GM19395 (cell line): ENCODE results near the gene GBX2.

Experiments used
- ATAC-seq: cut with Tn5 transposase; IDR thresholded peaks from one replicate; pipeline ENCODE4 v1.9.1; 2021; ENCODE audit warnings: mild to moderate bottlenecking, moderate library complexity; ENCODE audit not compliant: unreplicated experiment

The GBX2 gene

GRCh38 chr2:236168110-236169080, at the start of gene GBX2:
TSS of gene GBX2 (minus strand) at chr2:236168386. CDS start at chr2:236167971, 415 bp downstream.
- ATAC-seq: no peak

GRCh38 chr2:236217926-236218325, 49.7 kb upstream of the GBX2 start:
- ATAC-seq: no peak

- ATAC-seq: no peak
These were observed 48.5 kb upstream of the GBX2 start for GRCh38 chr2:236216711-236217110.

GRCh38 chr2:236215761-236216333, 47.7 kb upstream of the GBX2 start:
- ATAC-seq: no peak

- no peak for ATAC-seq
These were observed 47.0 kb upstream of the GBX2 start for GRCh38 chr2:236215196-236215595.

GRCh38 chr2:236214376-236214995, 46.3 kb upstream of the GBX2 start:
- ATAC-seq: no peak

GRCh38 chr2:236211296-236211695, 43.1 kb upstream of the GBX2 start:
- no peak for ATAC-seq

- no peak for ATAC-seq
These were observed 42.4 kb upstream of the GBX2 start for GRCh38 chr2:236210536-236210935.

GRCh38 chr2:236209996-236210395, 41.8 kb upstream of the GBX2 start:
- ATAC-seq: no peak

- ATAC-seq: no peak
These were observed 41.3 kb upstream of the GBX2 start for GRCh38 chr2:236209535-236209934.

- ATAC-seq: no peak
These were observed 40.1 kb upstream of the GBX2 start for GRCh38 chr2:236208019-236208926.

GRCh38 chr2:236207472-236207871, 39.3 kb upstream of the GBX2 start:
- no peak for ATAC-seq

- no peak for ATAC-seq
These were observed 37.9 kb upstream of the GBX2 start for GRCh38 chr2:236205867-236206645.

- no peak for ATAC-seq
These were observed 36.8 kb upstream of the GBX2 start for GRCh38 chr2:236204953-236205352.

- ATAC-seq: no peak
These were observed 32.2 kb upstream of the GBX2 start for GRCh38 chr2:236200378-236200777.

GRCh38 chr2:236196366-236196765, 28.2 kb upstream of the GBX2 start:
- ATAC-seq: no peak

GRCh38 chr2:236195726-236196125, 27.5 kb upstream of the GBX2 start:
- ATAC-seq: no peak

- ATAC-seq: no peak
These were observed 26.6 kb upstream of the GBX2 start for GRCh38 chr2:236194786-236195185.

GRCh38 chr2:236193026-236193425, 24.8 kb upstream of the GBX2 start:
- ATAC-seq: no peak

- ATAC-seq: no peak
These were observed 22.5 kb upstream of the GBX2 start for GRCh38 chr2:236190674-236191073.
